CD4-positive, CD25-positive, alpha-beta regulatory T cell (primary cell): ENCODE results near the gene KIAA1217. TPM values are rescaled to one million over a fixed set of nuclear protein-coding genes. Genes with fewer than 3 reads are reported as not detected.
"Not testable (repeated sequence)": the region's sequence is repeated elsewhere in the genome, so short reads cannot be mapped to it uniquely, and the experiment has no call there.

Source experiments
- ATAC-seq, 2 donors: fragments of 150-1000 bp; cut with Tn5 transposase; one replicate each; pipeline ENCODE4 v1.10.0; 2021; ENCODE audit warnings: low read depth in 2 of 2, moderate number of reproducible peaks in 2 of 2, moderate library complexity in 1 of 2
- DNase-seq, 3 donors: peaks; one replicate each; pipeline versions ENCODE4 v3.0.0 to v3.0.0-alpha.2; 2012 to 2022; ENCODE audit warnings: mixed read lengths in 1 of 3
- H3K27ac ChIP-seq: one replicate; pipeline ENCODE4 v1.7.0; 2013; ENCODE audit warnings: mild to moderate bottlenecking, low read length; ENCODE audit not compliant: insufficient read depth, poor library complexity, severe bottlenecking
- H3K27me3 ChIP-seq: one replicate; pipeline ENCODE4 v1.7.0; 2013; ENCODE audit warnings: low read length; ENCODE audit not compliant: control insufficient read depth, insufficient read depth
- H3K36me3 ChIP-seq: one replicate; pipeline ENCODE4 v1.7.0; 2013; ENCODE audit warnings: mild to moderate bottlenecking, low read length, moderate library complexity; ENCODE audit not compliant: control insufficient read depth, insufficient read depth
- H3K4me1 ChIP-seq: 2 replicates; pipeline ENCODE4 v1.7.0; 2013; ENCODE audit warnings: mild to moderate bottlenecking, low read length; ENCODE audit not compliant: insufficient read depth, control insufficient read depth, poor library complexity, severe bottlenecking
- H3K4me3 ChIP-seq: one replicate; pipeline ENCODE4 v1.7.0; 2013; ENCODE audit warnings: low read depth, mild to moderate bottlenecking, low read length, moderate library complexity
- H3K9me3 ChIP-seq, 2 experiments: 1 replicate in 1 of 2; 2 replicates in 1 of 2; pipeline ENCODE4 v1.7.0; 2013; ENCODE audit warnings: low read length in 2 of 2, mild to moderate bottlenecking in 1 of 2, moderate library complexity in 1 of 2; ENCODE audit not compliant: control insufficient read depth in 2 of 2
- H3K27ac Mint-ChIP-seq, 3 donors: one replicate each; pipeline ENCODE4 v1.8.0; 2020 to 2022; ENCODE audit warnings: mild to moderate bottlenecking in 3 of 3, mixed read lengths in 3 of 3, moderate library complexity in 2 of 3
- H3K27me3 Mint-ChIP-seq: one replicate; pipeline ENCODE4 v1.8.0; 2022; ENCODE audit warnings: mild to moderate bottlenecking, mixed read lengths
- H3K36me3 Mint-ChIP-seq: one replicate; pipeline ENCODE4 v1.8.0; 2020; ENCODE audit warnings: mixed read lengths
- H3K4me1 Mint-ChIP-seq, 4 donors: one replicate each; pipeline ENCODE4 v1.8.0; 2020 to 2022; ENCODE audit warnings: mixed read lengths in 4 of 4, mild to moderate bottlenecking in 1 of 4
- H3K4me3 Mint-ChIP-seq, 4 donors: one replicate each; pipeline ENCODE4 v1.8.0; 2020 to 2022; ENCODE audit warnings: mild to moderate bottlenecking in 4 of 4, mixed read lengths in 4 of 4, moderate library complexity in 3 of 4
- H3K9me3 Mint-ChIP-seq, 7 donors: one replicate each; pipeline ENCODE4 v1.8.0; 2020 to 2022; ENCODE audit warnings: mixed read lengths in 7 of 7, mild to moderate bottlenecking in 3 of 7, moderate library complexity in 2 of 7
- polyA plus RNA-seq, 4 donors: library from polyadenylated mRNA; unstranded; fragments of 300-500 nt; fragmentation: Illumina TruSeq; gene quantifications; one replicate each; pipeline ENCODE4 v1.2.3, GENCODE V29; 2021
- total RNA-seq: library from RNA; stranded (reverse); gene quantifications from one replicate; pipeline ENCODE4 v1.2.3, GENCODE V29; 2022

KIAA1217 gene
- total and polyA plus RNA-seq, 5 donors from 2014 or later: 0.10 TPM; not detected in 4

- Mint-ChIP-seq H3K4me1 (no peaks in the 10 kb centered on the region), H3K27me3 (peaks cover 6% of the 10 kb centered on the region), H3K9me3 (peaks cover 0 to 1% (median 0%) of the 10 kb centered on the region in 7 donors), H3K36me3 (no peaks in the 10 kb centered on the region), H3K27ac (no peak overlapping the region), H3K4me3 (no peak overlapping the region)
- no peaks in the 10 kb centered on the region for H3K9me3 ChIP-seq
- no peaks in the 10 kb centered on the region for H3K27me3 ChIP-seq
- no peaks in the 10 kb centered on the region for H3K36me3 ChIP-seq
- no peaks in the 10 kb centered on the region for H3K4me1 ChIP-seq
- DNase-seq: no peak
- no peak overlapping the region for H3K4me3 ChIP-seq
- no peak for ATAC-seq
- H3K27ac ChIP-seq: no peak overlapping the region
Observed at GRCh38 chr10:24344695-24345463, 135.9 kb downstream of the KIAA1217 start.

- Histone ChIP-seq H3K27ac (no peak overlapping the region), H3K4me1 (no peaks in the 10 kb centered on the region), H3K9me3 (no peaks in the 10 kb centered on the region), H3K36me3 (no peaks in the 10 kb centered on the region), H3K4me3 (no peak overlapping the region), H3K27me3 (no peaks in the 10 kb centered on the region)
- peaks cover 0 to 3% (median 0%) of the 10 kb centered on the region in 7 donors for H3K9me3 Mint-ChIP-seq
- H3K27me3 Mint-ChIP-seq: peaks cover 6% of the 10 kb centered on the region
- ATAC-seq: no peak
- no peak for DNase-seq
- no peak overlapping the region for H3K4me3 Mint-ChIP-seq
- H3K36me3 Mint-ChIP-seq: no peaks in the 10 kb centered on the region
- H3K4me1 Mint-ChIP-seq: no peaks in the 10 kb centered on the region
- H3K27ac Mint-ChIP-seq: no peak overlapping the region
Observed at GRCh38 chr10:24346877-24347519, 138.1 kb downstream of the KIAA1217 start.

GRCh38 chr10:24349379-24350001 is 140.6 kb downstream of the KIAA1217 start:
- Histone ChIP-seq H3K9me3 (no peaks in the 10 kb centered on the region), H3K27me3 (no peaks in the 10 kb centered on the region), H3K36me3 (no peaks in the 10 kb centered on the region), H3K4me1 (no peaks in the 10 kb centered on the region), H3K27ac (no peak overlapping the region), H3K4me3 (no peak overlapping the region)
- H3K9me3 Mint-ChIP-seq: peaks cover 0 to 5% (median 0%) of the 10 kb centered on the region in 7 donors
- H3K27me3 Mint-ChIP-seq: peaks cover 6% of the 10 kb centered on the region
- DNase-seq (no peak), ATAC-seq (no peak)
- no peaks in the 10 kb centered on the region for H3K4me1 Mint-ChIP-seq
- no peaks in the 10 kb centered on the region for H3K36me3 Mint-ChIP-seq
- H3K4me3 Mint-ChIP-seq: no peak overlapping the region
- no peak overlapping the region for H3K27ac Mint-ChIP-seq

- ATAC-seq (no peak), DNase-seq (no peak)
- Mint-ChIP-seq H3K4me3 (no peak overlapping the region), H3K27me3 (peaks cover 6% of the 10 kb centered on the region), H3K36me3 (no peaks in the 10 kb centered on the region), H3K9me3 (peaks cover 0 to 3% (median 0%) of the 10 kb centered on the region in 7 donors), H3K4me1 (no peaks in the 10 kb centered on the region), H3K27ac (no peak overlapping the region)
- Histone ChIP-seq H3K27ac (no peak overlapping the region), H3K27me3 (no peaks in the 10 kb centered on the region), H3K4me1 (no peaks in the 10 kb centered on the region), H3K4me3 (no peak overlapping the region), H3K36me3 (no peaks in the 10 kb centered on the region), H3K9me3 (no peaks in the 10 kb centered on the region)
Observed at GRCh38 chr10:24350070-24350921, 141.4 kb downstream of the KIAA1217 start.

GRCh38 chr10:24350922-24351225 is 141.9 kb downstream of the KIAA1217 start:
- H3K36me3 Mint-ChIP-seq, ATAC-seq, H3K4me1 Mint-ChIP-seq, H3K27me3 Mint-ChIP-seq, H3K4me1 ChIP-seq, DNase-seq, H3K9me3 Mint-ChIP-seq, H3K4me3 Mint-ChIP-seq, H3K4me3 ChIP-seq, H3K27ac ChIP-seq, H3K36me3 ChIP-seq, H3K9me3 ChIP-seq, H3K27me3 ChIP-seq, H3K27ac Mint-ChIP-seq: not testable (repeated sequence)

- peaks cover 0 to 3% (median 0%) of the 10 kb centered on the region in 7 donors for H3K9me3 Mint-ChIP-seq
- no peaks in the 10 kb centered on the region for H3K36me3 ChIP-seq
Observed at GRCh38 chr10:24351961-24352360, 143.0 kb downstream of the KIAA1217 start.

GRCh38 chr10:24352399-24352798 is 143.5 kb downstream of the KIAA1217 start:
- H3K27me3 Mint-ChIP-seq: peaks cover 6% of the 10 kb centered on the region
- H3K4me1 ChIP-seq: no peaks in the 10 kb centered on the region
- H3K27me3 ChIP-seq: no peaks in the 10 kb centered on the region
- H3K9me3 ChIP-seq: no peaks in the 10 kb centered on the region
- no peak overlapping the region for H3K27ac Mint-ChIP-seq
- peaks cover 0 to 3% (median 0%) of the 10 kb centered on the region in 7 donors for H3K9me3 Mint-ChIP-seq
- H3K36me3 ChIP-seq: no peaks in the 10 kb centered on the region
- no peak overlapping the region for H3K4me3 ChIP-seq
- ATAC-seq (no peak), DNase-seq (no peak)
- H3K4me3 Mint-ChIP-seq: no peak overlapping the region
- no peaks in the 10 kb centered on the region for H3K4me1 Mint-ChIP-seq
- H3K27ac ChIP-seq: no peak overlapping the region
- H3K36me3 Mint-ChIP-seq: no peaks in the 10 kb centered on the region

More at GRCh38 chr10:24351961-24352360, 143.0 kb downstream of the KIAA1217 start:
- no peaks in the 10 kb centered on the region for H3K4me1 Mint-ChIP-seq
- no peak overlapping the region for H3K27ac ChIP-seq
- H3K9me3 ChIP-seq: no peaks in the 10 kb centered on the region
- DNase-seq: no peak
- no peak for ATAC-seq
- H3K27me3 Mint-ChIP-seq: peaks cover 6% of the 10 kb centered on the region
- H3K27ac Mint-ChIP-seq: no peak overlapping the region
- H3K4me1 ChIP-seq: no peaks in the 10 kb centered on the region
- H3K27me3 ChIP-seq: no peaks in the 10 kb centered on the region
- H3K4me3 ChIP-seq: no peak overlapping the region
- H3K4me3 Mint-ChIP-seq: no peak overlapping the region
- no peaks in the 10 kb centered on the region for H3K36me3 Mint-ChIP-seq
